NB4 (cell line): ENCODE measurements around the gene KDM4C.

Source experiments
- DNase-seq: peaks from one replicate; pipeline ENCODE4 v3.0.0; 2010; ENCODE audit warnings: low read depth
- H3K4me3 ChIP-seq: one replicate; pipeline ENCODE4 v1.5.1; 2011; ENCODE audit warnings: mild to moderate bottlenecking, low read depth, low read length, moderate library complexity
- MYC ChIP-seq: IDR thresholded peaks from 2 replicates; pipeline ENCODE4 v1.6.1; 2011; ENCODE audit warnings: low read depth, low read length
- POLR2A ChIP-seq: IDR thresholded peaks from 2 replicates; pipeline ENCODE4 v1.6.1; 2011; ENCODE audit warnings: mild to moderate bottlenecking; ENCODE audit not compliant: insufficient read length; ENCODE audit errors: extremely low read depth
- TF ChIP-seq, protein P1 (sequence below): IDR thresholded peaks from one replicate; pipeline ENCODE4 v1.5.1; 2012; ENCODE audit warnings: low read depth, low read length
- TF ChIP-seq, protein P2 (sequence below): IDR thresholded peaks from 2 replicates; pipeline ENCODE4 v1.6.1; 2011; ENCODE audit warnings: low read depth, low read length

KDM4C gene

DNA sequence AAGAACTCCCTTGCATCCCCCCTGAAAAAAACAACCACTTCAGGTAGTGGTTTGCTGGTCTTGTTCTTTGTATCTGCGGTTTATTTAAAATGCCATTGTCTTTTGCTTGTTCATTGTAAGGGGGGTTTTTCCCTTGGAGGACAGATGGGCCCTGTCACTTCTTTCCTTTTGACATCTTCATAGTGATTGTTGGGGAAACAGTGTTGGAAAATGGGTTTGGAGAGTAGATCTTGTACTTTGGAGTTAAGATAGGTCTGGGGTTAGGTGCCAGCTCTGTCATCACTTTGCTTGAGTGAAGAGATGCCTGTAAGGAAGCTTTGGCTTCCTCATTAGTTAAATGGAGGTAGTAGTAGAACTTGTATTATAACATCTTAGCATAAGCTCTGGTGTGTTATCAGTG, 112.4 kb downstream of the KDM4C start:
- DNase-seq: no peak
- TF ChIP-seq, protein P1, sequence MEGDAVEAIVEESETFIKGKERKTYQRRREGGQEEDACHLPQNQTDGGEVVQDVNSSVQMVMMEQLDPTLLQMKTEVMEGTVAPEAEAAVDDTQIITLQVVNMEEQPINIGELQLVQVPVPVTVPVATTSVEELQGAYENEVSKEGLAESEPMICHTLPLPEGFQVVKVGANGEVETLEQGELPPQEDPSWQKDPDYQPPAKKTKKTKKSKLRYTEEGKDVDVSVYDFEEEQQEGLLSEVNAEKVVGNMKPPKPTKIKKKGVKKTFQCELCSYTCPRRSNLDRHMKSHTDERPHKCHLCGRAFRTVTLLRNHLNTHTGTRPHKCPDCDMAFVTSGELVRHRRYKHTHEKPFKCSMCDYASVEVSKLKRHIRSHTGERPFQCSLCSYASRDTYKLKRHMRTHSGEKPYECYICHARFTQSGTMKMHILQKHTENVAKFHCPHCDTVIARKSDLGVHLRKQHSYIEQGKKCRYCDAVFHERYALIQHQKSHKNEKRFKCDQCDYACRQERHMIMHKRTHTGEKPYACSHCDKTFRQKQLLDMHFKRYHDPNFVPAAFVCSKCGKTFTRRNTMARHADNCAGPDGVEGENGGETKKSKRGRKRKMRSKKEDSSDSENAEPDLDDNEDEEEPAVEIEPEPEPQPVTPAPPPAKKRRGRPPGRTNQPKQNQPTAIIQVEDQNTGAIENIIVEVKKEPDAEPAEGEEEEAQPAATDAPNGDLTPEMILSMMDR: no peak
- TF ChIP-seq POLR2A (no peak), MYC (no peak)
- TF ChIP-seq, protein P2, sequence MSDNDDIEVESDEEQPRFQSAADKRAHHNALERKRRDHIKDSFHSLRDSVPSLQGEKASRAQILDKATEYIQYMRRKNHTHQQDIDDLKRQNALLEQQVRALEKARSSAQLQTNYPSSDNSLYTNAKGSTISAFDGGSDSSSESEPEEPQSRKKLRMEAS: no peak
- H3K4me3 ChIP-seq: no peak overlapping the region

- DNase-seq: no peak
- TF ChIP-seq POLR2A: no peak
- TF ChIP-seq, protein P2: no peak
- no peak for TF ChIP-seq MYC
- TF ChIP-seq, protein P1: no peak
- H3K4me3 ChIP-seq: no peak overlapping the region
Measured at GRCh38 chr9:6870650-6871477, 113.1 kb downstream of the KDM4C start.

DNA sequence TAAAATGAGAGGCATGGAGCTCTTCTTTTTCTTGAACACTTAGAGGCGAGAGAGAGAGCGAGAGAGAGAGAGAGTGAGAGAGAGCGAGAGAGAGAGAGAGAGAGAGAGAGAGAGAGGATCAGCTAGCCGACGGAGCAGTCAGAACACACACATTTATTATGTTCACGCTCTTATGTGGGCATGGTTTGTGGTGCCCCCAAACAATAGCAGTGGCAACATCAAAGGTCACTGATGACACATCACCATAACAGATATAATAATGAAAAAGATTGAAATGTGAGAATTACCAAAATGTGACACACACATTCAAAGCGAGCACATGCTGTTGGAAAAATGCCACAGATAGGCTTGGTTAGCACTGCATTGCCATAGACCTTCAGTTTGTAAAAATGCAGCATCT, 116.1 kb downstream of the KDM4C start:
- H3K4me3 ChIP-seq: no peak overlapping the region
- no peak for DNase-seq
- TF ChIP-seq, protein P2: no peak
- TF ChIP-seq, protein P1: no peak
- TF ChIP-seq POLR2A (no peak), MYC (no peak)

GRCh38 chr9:6876195-6876894, 118.6 kb downstream of the KDM4C start:
- no peak for DNase-seq

DNA sequence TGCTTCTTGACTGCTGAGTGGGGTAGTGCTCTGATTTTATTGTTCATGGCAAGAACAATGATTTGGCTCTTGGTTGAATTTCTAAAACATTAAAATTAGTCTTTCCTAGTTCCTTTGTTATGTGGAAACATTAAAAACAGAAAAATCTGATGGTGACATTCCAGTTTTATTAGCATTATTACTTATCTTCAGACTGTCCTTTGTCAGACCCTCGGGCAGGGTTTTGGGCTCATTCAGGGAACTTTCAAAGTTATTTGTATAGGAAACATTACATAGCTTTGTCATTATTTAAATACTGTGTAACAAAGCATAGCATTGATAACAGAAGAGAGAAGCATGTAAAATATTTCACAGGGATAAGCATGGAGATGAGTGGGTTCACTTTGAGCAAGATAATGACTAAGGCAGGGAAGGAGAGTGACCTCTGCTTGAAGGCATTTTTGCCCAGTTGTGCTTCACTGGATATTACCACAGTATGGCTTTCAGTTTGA, 119.9 kb downstream of the KDM4C start:
- no peak overlapping the region for H3K4me3 ChIP-seq
- no peak for DNase-seq
- TF ChIP-seq, protein P2: no peak
- no peak for TF ChIP-seq POLR2A
- TF ChIP-seq, protein P1: no peak
- TF ChIP-seq MYC: no peak

More at GRCh38 chr9:6876195-6876894, 118.6 kb downstream of the KDM4C start:
- H3K4me3 ChIP-seq: no peak overlapping the region
- no peak for TF ChIP-seq MYC
- TF ChIP-seq, protein P1: no peak
- no peak for TF ChIP-seq POLR2A
- TF ChIP-seq, protein P2: no peak
